Loucy (cell line): ENCODE data around the gene MTRF1L.
"Not testable (repeated sequence)": the region's sequence is repeated elsewhere in the genome, so short reads cannot be mapped to it uniquely, and the experiment has no call there.

Source experiments
- H2AFZ ChIP-seq: fragments of 200-600 bp; sonication (generic); 2 replicates; pipeline ENCODE4 v1.6.0; 2016; ENCODE audit warnings: antibody characterized with exemption, mild to moderate bottlenecking, low read length, moderate library complexity
- H3F3A ChIP-seq: fragments of 200-600 bp; 2 replicates; pipeline ENCODE4 v1.6.0; 2016; ENCODE audit warnings: antibody characterized with exemption, low read depth, mild to moderate bottlenecking
- H3K27me3 ChIP-seq: fragments of 200-600 bp; sonication (generic); 2 replicates; pipeline ENCODE4 v1.6.1; 2014; ENCODE audit warnings: low read length, mild to moderate bottlenecking; ENCODE audit not compliant: insufficient read depth, poor library complexity, severe bottlenecking
- H3K36me3 ChIP-seq: fragments of 200-600 bp; sonication (generic); 2 replicates; pipeline ENCODE4 v1.6.1; 2016; ENCODE audit warnings: low read length; ENCODE audit not compliant: insufficient read depth
- H3K4me1 ChIP-seq: fragments of 200-600 bp; sonication (generic); 2 replicates; pipeline ENCODE4 v1.5.1; 2014; ENCODE audit warnings: low read length, mild to moderate bottlenecking; ENCODE audit not compliant: insufficient read depth, poor library complexity, severe bottlenecking
- H3K4me2 ChIP-seq: fragments of 200-600 bp; sonication (generic); 2 replicates; pipeline ENCODE4 v1.6.0; 2014; ENCODE audit warnings: antibody characterized with exemption, low read length, low read depth, mild to moderate bottlenecking; ENCODE audit not compliant: poor library complexity, severe bottlenecking
- H3K4me3 ChIP-seq: fragments of 200-600 bp; sonication (generic); 2 replicates; pipeline ENCODE4 v1.5.1; 2014; ENCODE audit warnings: low read length, mild to moderate bottlenecking, mixed read lengths; ENCODE audit not compliant: poor library complexity, severe bottlenecking
- H3K79me2 ChIP-seq: fragments of 200-600 bp; sonication (generic); 2 replicates; pipeline ENCODE4 v1.6.1; 2014; ENCODE audit warnings: low read length; ENCODE audit not compliant: insufficient read depth
- H3K9ac ChIP-seq: fragments of 200-600 bp; sonication (generic); 2 replicates; pipeline ENCODE4 v1.6.0; 2014; ENCODE audit warnings: mild to moderate bottlenecking, low read depth, low read length, moderate library complexity; ENCODE audit not compliant: poor library complexity, severe bottlenecking
- H3K9me2 ChIP-seq: fragments of 200-600 bp; sonication (generic); replicated peaks from 2 replicates; pipeline ENCODE4 v1.6.1; 2016; ENCODE audit warnings: low read depth, low read length, mixed read lengths
- H3K9me3 ChIP-seq: fragments of 200-600 bp; sonication (generic); 2 replicates; pipeline ENCODE4 v1.6.1; 2014; ENCODE audit warnings: mild to moderate bottlenecking, antibody characterized with exemption, low read length, low read depth; ENCODE audit not compliant: insufficient read depth
- H4K20me1 ChIP-seq: fragments of 200-600 bp; sonication (generic); 2 replicates; pipeline ENCODE4 v1.6.0; 2014; ENCODE audit warnings: antibody characterized with exemption, low read length, mild to moderate bottlenecking; ENCODE audit not compliant: insufficient read depth, poor library complexity, severe bottlenecking
- EZH2phosphoT487 ChIP-seq: fragments of 200-600 bp; IDR thresholded peaks from 2 replicates; pipeline ENCODE4 v1.6.1; 2018; ENCODE audit warnings: antibody characterized with exemption, mild to moderate bottlenecking, moderate library complexity, borderline replicate concordance
- TF ChIP-seq, protein P1 (sequence below): fragments of 200-600 bp; sonication (generic); conservative IDR thresholded peaks from 2 replicates; pipeline ENCODE4 v1.5.1; 2014; ENCODE audit warnings: mild to moderate bottlenecking, antibody characterized with exemption, low read length

MTRF1L gene

DNA sequence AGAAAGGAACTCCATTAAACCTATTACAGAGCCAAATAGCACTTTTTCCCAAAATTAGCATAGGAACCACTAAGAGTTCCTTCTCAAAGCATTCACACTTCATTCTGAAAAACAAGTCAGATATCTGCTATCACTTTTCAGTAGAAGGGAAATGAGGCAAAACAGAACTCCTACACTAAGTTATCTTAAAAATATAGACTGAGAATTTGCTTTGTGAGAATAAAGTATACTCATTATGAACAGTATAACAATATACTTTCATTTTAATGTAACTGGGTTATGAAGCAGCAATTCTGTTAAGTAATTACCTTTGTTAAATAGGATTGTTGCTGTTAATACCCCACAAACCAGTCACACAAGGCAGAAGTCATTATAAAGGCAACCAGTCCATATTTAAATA, 8.7 kb downstream of the MTRF1L start:
- no peaks in the 10 kb centered on the region for H3K9me3 ChIP-seq
- H3K4me2 ChIP-seq, result no peak overlapping the region
- H3K4me3 ChIP-seq, result no peak overlapping the region
- H4K20me1 ChIP-seq, result peaks cover 64% of the 10 kb centered on the region
- H3F3A ChIP-seq, result no peaks in the 10 kb centered on the region
- H3K36me3 ChIP-seq, result peaks cover 37% of the 10 kb centered on the region; the same call in 1 of the 2 replicates
- no peaks in the 10 kb centered on the region for H3K27me3 ChIP-seq
- no peak overlapping the region for H2AFZ ChIP-seq
- no peak overlapping the region for H3K9ac ChIP-seq
- peaks cover 79% of the 10 kb centered on the region for H3K79me2 ChIP-seq
- TF ChIP-seq, protein P1, sequence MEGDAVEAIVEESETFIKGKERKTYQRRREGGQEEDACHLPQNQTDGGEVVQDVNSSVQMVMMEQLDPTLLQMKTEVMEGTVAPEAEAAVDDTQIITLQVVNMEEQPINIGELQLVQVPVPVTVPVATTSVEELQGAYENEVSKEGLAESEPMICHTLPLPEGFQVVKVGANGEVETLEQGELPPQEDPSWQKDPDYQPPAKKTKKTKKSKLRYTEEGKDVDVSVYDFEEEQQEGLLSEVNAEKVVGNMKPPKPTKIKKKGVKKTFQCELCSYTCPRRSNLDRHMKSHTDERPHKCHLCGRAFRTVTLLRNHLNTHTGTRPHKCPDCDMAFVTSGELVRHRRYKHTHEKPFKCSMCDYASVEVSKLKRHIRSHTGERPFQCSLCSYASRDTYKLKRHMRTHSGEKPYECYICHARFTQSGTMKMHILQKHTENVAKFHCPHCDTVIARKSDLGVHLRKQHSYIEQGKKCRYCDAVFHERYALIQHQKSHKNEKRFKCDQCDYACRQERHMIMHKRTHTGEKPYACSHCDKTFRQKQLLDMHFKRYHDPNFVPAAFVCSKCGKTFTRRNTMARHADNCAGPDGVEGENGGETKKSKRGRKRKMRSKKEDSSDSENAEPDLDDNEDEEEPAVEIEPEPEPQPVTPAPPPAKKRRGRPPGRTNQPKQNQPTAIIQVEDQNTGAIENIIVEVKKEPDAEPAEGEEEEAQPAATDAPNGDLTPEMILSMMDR, result no peak
- TF ChIP-seq EZH2phosphoT487, result no peak
- H3K9me2 ChIP-seq, result no peaks in the 10 kb centered on the region
- H3K4me1 ChIP-seq, result peaks cover 28% of the 10 kb centered on the region

DNA sequence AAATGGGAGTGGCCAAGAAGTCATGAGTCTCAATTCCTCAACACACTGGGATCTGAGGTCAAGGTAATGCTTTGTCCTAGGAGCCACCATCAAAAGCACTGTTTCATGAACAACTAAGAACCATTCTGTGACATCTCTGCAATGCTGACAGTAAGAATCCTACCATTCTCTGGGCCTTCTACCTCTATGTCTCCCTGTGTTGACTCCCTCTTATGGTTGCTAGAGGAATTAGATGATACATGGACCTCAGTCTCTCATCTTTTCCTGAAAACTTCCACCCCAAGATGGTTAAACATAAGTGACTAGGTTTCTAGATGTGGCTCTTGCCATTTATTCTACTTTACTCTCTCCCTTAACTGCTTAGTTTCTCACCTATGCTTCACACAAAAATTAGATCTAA, 9.1 kb downstream of the MTRF1L start:
- H3K79me2 ChIP-seq, result peaks cover 75% of the 10 kb centered on the region
- H3K9me2 ChIP-seq, result no peaks in the 10 kb centered on the region
- no peaks in the 10 kb centered on the region for H3F3A ChIP-seq
- peaks cover 36% of the 10 kb centered on the region; the same call in 1 of the 2 replicates for H3K36me3 ChIP-seq
- no peaks in the 10 kb centered on the region for H3K27me3 ChIP-seq
- H3K4me2 ChIP-seq, result peak overlapping the region; percentile 7
- TF ChIP-seq EZH2phosphoT487, result no peak
- TF ChIP-seq, protein P1, result peak; percentile 54
- H3K9ac ChIP-seq, result no peak overlapping the region
- peaks cover 60% of the 10 kb centered on the region for H4K20me1 ChIP-seq
- no peaks in the 10 kb centered on the region for H3K9me3 ChIP-seq
- H3K4me3 ChIP-seq, result no peak overlapping the region
- H3K4me1 ChIP-seq, result peaks cover 25% of the 10 kb centered on the region
- H2AFZ ChIP-seq, result no peak overlapping the region

DNA sequence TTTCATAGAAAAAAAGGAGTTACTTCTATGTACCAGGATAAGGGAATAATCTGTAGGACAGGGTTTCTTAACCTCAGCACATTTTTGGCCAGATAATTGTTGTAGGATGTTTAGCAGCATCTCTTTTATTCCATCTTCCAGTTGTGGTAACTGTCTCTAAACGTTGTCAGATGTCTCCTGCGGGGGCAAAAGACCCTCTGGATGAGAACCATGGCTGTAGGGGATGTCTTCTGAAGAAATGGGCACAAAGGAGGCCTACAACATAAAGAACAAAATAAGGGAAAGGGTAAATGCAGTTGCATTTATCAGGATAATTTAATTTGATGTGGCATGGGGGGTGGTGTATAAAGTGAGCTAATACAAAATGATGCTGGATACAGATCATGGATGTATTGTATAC, 15.5 kb downstream of the MTRF1L start:
- Histone ChIP-seq H3K79me2 (peaks cover 65% of the 10 kb centered on the region), H3K4me3 (peak overlapping the region; percentile 100), H3K9me3 (no peaks in the 10 kb centered on the region), H4K20me1 (peaks cover 30% of the 10 kb centered on the region), H3K9me2 (no peaks in the 10 kb centered on the region), H3F3A (no peaks in the 10 kb centered on the region), H3K36me3 (peaks cover 13% of the 10 kb centered on the region; the same call in 1 of the 2 replicates), H2AFZ (no peak overlapping the region), H3K4me1 (peaks cover 21% of the 10 kb centered on the region), H3K4me2 (peak overlapping the region; percentile 93), H3K27me3 (peaks cover 3% of the 10 kb centered on the region), H3K9ac (no peak overlapping the region)
- TF ChIP-seq, protein P1, result no peak
- TF ChIP-seq EZH2phosphoT487, result no peak

DNA sequence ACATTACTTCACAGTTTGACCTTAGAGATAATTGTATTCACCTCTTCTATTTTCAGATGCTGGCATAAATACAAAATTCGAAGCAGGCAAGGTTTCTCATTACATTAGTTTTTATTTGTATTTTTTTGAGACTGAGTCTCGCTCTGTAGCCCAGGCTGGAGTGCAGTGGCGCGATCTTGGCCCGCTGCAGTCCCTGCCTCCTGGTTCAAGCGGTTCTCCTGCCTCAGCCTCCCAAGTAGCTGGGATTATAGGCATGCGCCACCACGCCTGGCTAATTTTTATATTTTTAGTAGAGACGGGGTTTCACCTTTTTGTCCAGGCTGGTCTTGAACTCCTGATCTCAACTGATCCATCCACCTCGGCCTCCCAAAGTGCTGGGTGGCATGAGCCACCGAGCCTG, 17.2 kb downstream of the MTRF1L start:
- peak overlapping the region; percentile 100 for H3K9ac ChIP-seq

More for the DNA sequence above, 17.2 kb downstream of the MTRF1L start:
- not testable (repeated sequence) for H3K9me2 ChIP-seq, H3K36me3 ChIP-seq, H3K9me3 ChIP-seq, H2AFZ ChIP-seq, H3K27me3 ChIP-seq, H3F3A ChIP-seq
- Histone ChIP-seq H3K79me2 (peaks cover 70% of the 10 kb centered on the region), H3K4me1 (peaks cover 33% of the 10 kb centered on the region), H3K4me3 (peak overlapping the region; percentile 100), H3K4me2 (peak overlapping the region; percentile 93), H4K20me1 (peaks cover 40% of the 10 kb centered on the region)
